Middle frontal gyrus (tissue), 1 donor: Measurements from ENCODE around the gene NGLY1.

Source experiments
- DNase-seq: peaks from one replicate; pipeline ENCODE4 v3.0.0-alpha.2; 2015; ENCODE audit warnings: low spot score; ENCODE audit errors: extremely low spot score

NGLY1 gene

DNA sequence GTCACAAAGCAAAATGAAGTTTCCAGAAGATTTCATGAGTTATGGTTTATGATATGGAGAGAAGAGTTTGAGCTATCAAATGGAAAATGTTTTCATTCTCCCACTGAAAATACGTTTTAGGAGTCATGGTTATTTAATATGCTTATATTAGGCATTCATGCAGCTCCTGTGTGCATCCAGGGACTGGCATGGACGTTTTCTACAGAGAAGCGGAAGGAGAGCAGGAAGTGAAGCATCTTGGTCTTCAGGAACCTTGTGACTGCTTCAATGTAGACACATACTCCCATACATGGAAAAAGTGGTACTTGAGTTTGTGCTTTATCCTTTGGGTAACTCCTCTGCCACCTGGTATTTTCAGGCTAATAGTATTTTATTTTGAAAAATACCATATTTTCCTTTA, 75.2 kb downstream of the NGLY1 start:
- DNase-seq, result no peak

DNA sequence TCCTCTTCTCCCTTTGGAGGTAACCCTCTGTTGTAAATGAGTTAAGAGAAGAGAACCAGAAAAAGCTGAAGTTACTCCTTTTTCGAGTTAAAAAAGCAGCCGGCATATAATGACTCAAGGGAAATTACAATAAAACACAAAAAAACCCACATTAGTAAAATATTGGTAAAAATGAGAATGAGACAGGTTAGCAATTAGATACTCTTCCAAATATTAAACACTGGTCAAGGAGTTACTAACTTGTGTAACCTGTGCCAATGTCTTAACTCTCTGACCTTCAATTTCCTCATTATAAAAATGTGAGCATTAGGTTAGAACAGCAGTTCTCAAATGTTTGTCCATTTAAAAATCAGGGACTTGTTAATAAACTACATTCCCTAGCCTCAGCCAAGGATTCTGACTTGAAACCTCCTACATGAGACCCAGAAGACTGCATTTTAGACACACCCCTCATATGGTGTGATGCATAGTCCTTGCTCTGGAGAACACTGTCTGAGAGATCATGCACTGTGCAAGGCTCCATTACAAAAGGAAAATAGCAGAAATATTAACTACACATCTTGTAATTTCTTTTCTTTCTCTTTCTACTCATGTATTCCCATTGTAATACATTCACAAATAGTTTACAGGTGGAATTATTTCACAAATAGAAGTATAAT, 75.8 kb downstream of the NGLY1 start:
- DNase-seq, result no peak

DNA sequence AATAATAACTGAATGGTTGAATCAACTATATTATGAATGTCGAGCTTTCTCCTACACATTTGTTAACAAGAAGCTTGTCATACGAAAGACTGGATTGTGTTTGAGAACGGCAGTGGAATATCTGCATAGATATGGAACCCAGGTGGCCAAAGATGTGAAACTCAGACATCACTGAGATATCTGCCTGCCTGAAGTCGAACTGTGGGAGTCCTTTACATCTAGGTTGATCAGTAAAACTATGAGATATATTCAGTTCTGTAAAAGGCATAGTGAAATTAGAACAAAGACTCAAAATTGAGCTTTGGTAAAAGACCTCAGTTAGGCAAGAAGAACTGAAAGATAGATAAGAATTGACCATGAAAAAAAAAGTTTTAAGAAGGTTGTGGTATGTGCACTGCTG, 77.0 kb downstream of the NGLY1 start:
- DNase-seq, result no peak

DNA sequence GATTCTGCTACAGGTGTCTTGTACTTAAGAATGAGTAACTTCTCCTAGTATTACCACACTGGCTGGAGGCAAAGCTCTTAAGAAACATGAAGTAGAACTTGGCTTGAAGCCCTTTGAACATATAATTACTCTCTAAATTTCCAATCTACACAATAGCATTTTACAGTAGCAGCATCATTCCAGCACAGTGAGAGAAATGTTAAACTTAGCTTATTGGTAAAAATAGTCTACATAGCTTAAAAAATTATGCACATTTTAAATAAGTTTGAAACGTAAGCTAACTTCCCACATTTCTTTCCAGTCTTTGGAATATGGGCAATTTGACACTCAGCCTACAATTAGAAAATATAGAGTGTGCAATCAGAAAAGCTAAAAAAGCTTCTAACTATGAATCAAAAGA, 85.7 kb downstream of the NGLY1 start:
- no peak for DNase-seq

DNA sequence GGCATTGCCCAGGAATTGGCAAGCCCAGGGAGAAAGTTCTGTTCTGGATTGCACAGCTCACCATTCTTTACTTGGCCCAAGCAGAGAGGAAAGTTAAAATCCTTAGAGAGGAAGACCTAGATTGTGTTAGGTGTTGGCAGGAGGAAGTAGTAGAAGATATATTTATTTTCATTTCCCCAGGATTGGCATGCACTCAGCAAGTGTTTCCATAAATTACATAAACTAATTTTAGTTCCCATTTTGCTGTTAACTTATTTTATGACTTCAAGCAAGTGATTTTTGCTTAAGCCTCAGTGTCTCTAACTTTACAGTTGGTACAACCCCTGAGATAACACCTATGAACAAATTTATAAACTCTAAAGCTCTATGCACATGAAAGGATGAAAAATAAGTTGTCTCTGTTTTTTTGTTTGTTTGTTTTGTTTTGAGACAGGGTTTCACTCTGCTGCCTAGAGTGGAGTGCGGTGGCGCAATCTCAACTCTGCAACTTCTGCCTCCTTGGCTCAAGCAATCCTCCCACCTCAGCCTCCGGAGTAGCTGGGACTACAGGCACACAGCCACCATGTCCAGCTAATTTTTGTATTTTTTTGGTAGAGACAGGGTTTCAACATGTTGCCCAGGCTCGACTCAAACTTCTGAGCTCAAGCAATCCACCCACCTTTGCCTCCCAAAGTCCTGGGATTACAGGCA, 87.4 kb downstream of the NGLY1 start:
- no peak for DNase-seq

DNA sequence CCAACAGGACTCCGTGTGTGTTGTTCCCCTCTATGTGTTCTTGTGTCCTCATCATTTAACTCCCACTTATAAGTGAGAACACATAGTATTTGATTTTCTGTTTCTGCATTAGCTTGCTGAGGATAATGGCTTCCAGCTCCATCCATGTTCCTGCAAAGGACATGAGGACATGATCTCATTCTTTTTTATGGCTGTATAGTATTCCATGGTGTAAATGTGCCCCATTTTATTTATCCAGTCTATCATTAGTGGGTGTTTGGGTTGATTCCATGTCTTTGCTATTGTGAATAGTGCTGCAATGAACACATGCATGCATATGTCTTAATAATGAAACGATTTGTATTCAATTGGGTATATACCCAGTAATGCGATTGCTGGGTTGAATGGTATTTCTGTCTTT, 90.0 kb downstream of the NGLY1 start:
- DNase-seq, result no peak

DNA sequence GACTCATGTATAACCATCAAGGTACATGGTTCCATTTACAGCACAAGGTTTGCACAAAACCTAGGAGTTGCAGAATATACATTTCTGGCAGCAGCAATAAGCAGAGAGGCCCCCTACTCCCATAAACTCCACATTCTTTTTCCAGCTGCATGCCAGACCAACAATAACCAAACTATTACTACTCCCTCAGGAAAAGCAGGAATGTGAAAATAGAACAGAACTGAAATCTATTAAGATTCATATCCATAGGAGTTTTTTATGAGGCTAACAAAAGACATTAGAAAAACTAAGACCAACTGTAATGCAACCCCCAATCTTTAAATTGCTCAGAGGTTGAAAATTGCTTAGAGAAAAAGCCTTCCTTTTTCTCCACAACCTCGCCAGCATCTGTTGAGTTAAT, 90.9 kb downstream of the NGLY1 start:
- DNase-seq, result no peak

DNA sequence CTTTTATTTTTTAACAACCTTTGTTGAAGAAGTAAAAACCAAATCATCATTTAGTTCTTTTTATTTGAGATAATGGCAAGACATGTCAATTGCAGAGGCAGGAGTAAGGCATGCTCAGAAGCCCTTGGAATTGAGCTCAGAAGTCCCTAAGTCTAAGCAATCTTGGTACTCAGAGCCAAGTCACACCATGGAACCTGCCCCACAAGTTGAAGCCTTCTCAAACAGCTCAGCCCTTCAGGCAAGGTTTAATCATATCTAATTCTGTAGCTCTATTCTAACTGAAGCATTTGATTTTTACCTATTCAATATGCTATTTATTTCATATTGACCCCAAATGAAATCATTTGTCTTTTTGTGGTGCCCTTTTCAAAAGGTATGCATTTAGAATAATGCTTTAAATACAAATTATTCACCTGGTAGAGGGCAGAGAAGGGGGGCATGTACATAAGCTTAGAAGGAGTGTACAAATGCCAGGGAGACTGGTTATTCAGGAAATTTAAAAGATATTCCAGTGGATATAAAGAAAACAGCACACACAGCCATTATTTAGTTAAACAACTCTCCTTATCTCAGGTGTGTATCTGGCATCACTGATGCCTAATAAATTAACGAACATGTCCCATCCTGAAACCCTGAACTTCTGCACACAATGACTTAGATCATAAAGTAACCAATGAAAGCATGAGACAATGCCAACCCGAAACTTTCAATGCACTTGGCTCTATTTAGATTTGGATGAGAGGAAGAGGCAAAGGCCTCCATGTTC, 92.3 kb downstream of the NGLY1 start:
- DNase-seq, result no peak

DNA sequence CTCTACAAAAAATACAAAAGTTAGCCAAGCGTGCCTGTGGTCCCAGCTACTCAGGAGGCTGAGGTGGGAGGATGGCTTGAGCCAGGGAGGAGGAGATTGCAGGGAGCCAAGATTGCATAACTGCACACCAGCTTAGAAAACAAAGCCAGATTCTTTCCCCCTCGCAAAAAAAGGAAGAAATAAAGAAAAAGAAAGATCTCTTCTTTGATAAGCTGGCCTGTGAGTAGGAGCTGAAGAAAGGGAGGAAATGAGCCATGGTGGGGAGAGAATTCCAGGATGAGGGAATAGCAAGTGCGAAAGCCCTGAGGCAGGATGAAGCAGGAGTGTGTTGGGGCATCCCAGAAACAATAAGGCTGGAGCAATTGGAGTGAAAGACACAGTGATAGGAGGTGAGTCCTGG, 94.0 kb downstream of the NGLY1 start:
- no peak for DNase-seq

DNA sequence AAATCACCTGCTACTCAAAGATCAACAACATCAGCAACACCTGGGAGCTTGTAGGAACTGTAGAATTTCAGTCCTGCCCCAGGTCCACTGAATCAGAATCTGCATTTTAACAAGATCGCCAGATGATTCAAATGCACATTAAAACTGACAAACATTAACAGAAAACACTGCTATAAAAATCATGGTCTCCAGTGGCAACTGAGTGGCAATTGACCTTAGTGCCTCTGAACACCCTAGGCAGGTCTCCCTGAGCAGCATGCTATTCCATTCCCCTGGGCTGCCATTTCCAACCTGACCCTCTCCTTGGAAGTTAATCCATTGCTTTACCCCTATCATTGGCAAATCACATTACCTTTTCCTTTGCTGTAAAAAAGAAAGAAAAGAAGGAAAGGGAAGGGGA, 95.5 kb downstream of the NGLY1 start:
- DNase-seq, result no peak

DNA sequence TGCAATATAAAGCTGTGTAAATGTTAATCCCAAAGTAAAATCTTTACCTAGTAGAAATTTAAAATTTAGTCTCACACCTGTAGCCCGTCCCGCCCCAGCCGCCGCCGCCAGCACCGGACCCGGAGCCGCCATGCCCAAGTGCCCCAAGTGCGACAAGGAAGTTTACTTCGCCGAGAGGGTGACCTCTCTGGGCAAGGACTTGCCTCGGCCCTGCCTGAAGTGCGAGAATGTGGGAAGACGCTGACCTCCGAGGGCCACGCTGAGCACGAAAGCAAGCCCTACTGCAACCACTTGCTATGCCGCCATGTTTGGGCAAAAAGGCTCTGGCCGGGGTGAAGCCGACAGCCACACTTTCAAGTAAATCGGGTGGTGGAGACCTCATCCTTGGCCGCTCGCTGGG, 96.5 kb downstream of the NGLY1 start:
- DNase-seq, result no peak

DNA sequence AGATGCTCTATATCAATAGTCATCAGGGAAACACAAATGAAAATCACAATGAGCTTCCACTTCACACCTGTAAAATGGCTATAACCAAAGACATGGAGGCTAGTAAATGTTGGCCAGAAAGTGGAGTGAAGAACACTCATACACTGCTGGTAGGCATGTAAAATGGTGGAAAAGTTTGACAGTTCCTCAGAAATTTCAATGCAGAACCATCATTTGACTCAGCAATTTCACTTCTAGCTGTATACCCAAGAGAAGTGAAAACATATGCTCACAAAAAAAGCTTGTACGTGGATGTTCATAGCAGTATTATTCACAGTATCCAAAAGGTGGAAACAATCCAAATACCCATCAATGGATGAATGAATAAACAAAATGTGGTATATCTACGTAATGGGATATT, 99.4 kb downstream of the NGLY1 start:
- DNase-seq, result no peak

DNA sequence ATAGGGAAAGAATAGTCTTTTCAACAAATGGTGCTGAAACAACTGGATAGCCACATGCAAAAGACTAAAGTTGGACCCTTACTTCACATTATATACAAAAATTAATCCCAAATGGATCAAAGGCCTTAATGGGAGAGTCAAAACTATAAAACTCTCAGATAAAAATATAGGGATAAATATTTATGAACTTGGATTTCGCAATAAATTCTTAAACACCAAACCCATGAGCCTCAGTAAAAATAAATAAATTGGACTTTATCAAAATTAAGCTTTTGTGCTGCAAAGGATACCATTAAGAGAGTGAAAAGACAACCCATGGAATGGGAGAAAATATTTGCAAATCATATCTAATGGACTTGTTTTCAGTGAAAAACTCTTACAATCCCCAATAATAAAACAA, 99.8 kb downstream of the NGLY1 start:
- no peak for DNase-seq

DNA sequence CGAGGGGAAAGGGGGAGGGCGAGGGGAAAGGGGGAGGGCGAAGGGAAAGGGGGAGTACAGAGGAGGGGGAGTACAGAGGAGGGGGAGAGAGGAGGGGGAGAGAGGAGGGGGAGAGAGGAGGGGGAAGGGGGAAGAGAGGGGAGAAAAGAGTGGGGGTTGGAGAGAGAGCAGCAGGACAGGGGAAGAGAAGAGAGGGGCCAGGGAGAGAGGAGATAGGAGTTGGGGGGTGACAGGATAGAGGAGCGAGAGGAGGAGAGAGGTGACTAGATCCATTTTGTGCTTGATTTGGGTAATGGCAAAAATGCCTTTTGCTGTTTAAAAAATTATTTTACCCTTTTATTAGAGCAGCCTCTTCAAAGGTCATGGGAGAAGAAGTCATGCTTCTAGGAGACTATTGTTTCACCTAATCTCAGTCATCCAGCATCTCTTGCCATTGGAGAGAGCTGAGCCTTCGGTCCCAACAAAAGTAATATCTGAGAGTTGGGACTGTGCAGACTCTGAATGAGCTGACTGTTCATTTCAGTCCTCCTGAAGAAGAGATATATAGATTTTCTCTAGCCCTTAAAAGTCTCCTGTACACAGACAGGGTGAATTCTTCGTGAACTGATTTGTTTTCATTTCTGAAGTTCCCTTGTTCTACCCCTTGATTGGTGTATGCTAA, 103.5 kb downstream of the NGLY1 start:
- no peak for DNase-seq

DNA sequence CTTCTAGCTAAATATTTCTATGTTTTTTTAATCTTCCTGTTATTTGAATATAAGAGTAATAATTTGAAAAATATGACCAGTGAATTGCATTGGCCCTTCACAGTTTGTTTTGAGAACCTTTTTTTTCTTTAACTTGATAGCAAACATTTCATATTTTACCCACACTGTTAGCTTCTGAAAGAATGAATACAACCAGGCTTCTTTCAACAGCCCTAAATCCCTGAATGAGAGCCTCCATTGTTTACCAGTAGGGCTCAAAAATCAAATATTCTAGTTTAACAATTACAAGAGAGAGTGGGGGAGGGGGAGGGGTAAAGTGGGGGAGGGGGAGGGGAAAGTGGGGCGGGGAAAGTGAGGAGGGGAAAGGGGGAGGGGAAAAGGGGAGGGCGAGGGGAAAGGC, 104.1 kb downstream of the NGLY1 start:
- no peak for DNase-seq

DNA sequence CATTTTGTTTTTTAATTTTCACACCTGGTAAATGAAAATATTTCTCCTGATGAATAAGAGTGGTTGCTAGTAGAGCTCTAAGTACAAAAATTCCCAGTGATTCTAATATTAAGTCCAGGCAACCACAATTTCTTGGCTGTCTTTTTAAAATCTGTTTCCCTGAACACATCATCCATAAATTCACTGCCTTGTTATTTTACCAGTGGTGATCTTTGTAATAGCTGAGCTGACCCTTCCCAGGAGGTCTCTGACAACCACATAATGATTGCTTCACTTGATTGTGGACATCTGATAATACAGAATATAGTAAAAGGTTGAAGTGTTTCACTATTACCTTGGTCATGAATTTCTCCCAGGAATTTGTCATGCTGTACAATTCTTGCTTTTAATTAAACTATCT, 104.7 kb downstream of the NGLY1 start:
- no peak for DNase-seq

DNA sequence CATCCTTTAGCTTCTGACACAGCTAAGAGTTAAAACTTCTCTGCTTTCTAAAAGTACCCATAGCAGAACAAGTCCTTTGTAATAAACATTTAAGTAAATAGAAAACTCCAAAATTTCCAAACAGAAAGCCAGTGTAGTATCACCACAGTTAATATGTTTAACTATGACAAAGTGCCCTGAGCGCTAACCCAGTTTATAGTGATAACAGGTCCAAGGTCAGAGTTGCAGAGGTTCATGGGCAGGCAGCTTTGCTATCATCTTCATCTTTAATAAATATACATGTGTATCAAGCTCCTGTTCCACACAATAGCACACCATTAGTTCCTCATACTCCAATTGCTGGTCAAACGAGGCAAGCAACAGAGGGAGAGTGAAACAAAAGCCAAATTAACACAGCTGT, 106.1 kb downstream of the NGLY1 start:
- no peak for DNase-seq

DNA sequence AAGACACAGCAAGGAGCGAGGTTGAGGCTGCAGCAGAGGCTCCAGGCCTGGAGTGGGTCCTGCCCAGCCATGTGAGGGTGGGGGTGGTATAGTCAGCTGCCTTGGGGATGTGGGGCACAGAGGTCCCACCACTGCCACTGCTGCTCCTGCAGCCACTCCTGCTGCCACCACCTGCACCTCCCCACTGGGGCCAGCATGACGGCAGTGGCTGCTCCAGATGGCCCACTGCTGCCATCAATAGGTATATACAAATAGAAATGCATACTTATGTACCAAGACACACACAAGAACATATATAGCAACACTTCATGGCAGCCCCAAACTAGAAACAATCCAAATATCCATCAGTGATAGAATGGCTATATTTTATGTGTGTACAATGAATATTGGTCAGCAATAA, 108.6 kb downstream of the NGLY1 start:
- no peak for DNase-seq

DNA sequence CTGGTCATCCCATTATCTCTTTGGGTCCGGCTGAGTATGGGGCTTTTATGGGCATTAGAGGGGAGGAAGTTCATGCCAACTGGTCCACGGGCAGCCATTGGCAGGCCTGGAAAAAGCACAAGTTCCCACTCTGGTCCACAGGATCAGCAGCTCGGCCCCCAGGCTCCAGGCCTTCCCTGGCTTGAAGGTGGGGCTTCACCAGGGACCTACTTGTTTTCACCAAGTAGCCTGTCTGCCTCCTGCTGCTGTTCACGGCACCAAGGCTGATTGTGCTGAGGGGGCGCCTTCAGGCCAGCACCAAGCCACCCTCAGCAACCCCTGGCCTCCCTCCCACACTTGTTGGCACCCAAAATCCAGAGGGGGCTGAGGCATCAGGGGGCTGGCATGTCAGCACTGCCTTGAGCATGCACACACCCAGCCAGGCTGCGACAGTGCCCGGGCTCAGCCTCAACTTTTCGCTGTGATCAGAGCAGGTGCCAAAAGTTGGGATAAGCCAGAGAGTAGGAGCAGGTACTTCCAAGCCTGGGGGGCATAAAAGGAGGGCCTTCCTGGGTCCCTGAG, 109.4 kb downstream of the NGLY1 start:
- DNase-seq, result no peak
